GM21423 (cell line): ENCODE data around the gene ZMYND12.
A peak's percentile ranks its signal among the peaks of the same experiment; 100 is the strongest.

ENCODE experiments used
- ATAC-seq: cut with Tn5 transposase; IDR thresholded peaks from one replicate; pipeline ENCODE4 v1.9.1; 2021; ENCODE audit warnings: mild to moderate bottlenecking, moderate library complexity; ENCODE audit not compliant: unreplicated experiment

ZMYND12 gene

DNA sequence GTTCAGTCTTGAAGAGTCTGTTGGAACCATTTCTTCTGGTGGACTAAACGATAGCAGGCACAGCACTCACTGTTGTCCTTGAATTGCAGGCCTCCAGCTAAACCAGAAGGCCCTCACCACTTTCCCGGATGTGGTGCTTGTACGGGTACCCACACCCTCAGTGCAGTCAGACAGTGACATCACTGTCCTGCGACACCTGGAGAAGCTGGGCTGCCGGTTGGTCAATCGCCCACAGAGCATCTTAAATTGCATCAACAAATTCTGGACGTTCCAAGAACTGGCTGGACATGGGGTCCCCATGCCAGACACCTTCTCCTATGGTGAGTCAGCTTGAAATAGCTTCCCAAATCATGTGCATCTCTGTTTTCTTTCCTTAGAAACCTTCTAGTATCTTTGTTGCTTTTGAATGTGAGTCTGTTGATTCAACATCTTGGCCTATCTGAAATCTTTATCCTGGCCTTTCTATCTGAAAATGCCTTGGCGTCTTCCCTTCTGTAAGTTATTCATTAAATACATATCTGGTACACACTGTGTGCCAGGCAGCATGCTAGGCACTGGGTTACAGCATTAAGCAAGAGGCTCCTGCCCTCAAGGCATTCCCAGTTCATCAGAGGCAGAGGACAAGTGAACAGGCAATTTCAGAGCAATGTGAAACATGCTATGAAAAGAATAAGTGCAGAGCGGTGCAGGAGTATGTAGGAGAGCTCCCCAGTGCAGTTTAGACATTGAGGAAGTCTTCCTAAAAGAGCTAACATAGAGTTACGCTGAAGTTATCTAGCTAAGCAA, 56.3 kb downstream of the ZMYND12 start:
- no peak for ATAC-seq

DNA sequence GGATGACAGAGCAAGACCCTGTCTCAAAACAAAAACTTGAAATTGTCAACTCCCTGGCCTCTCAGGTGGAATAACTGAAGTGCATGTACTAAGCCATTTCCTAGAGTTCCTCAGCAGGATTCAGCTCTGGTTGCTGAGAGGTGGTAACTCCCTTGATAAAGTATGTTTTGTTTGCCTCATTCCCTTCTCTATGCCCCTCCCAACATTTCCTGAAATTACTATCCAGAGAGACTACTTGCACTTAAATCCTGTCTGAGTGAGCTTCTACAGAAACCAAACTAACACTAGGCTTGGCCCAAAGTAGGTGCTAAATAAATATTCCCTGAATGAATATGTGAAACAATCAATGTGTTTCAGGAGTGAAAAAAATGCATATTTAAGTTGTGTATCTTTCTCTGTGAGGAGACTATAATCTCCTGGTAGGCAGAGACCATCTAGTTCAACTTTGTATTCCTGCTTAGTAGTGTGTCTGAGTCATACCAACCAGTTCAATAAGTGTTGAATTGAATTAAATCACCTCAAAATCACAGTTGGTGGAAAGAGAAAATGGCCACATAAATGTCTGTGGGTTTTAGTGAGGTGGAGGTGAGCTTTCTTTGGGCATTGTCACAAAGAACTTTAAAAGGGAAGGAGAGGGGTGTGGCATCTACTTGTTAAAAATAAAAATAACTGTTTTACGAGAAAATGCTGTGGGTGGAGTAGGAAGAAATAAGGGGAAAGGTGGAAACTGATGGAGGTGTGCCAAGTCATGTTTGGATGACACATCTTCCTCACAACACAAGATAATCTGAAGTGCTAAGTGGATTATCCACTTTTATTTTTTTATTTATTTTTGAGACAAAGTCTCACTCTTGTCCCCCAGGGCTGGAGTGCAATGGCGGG, 62.6 kb downstream of the ZMYND12 start:
- ATAC-seq = no peak

DNA sequence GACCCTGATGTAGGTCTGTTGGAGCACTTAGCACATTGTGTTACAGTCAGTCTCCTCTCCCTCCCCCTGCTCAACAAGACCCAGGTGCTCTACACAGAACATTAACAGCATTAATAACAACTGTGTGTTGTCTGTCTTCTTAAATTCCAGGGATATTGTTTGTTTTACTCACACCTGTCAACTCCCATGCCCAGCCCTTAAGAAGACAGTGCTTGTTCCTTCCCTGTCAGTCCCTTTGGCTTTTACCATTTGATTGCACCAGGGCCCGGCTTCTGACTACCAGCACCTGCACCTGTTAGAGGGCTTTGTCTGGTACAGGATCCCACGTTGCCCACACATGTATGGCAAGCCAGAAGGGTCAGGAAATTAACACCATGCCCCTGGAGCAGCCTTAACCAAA, 63.6 kb downstream of the ZMYND12 start:
- no peak for ATAC-seq

DNA sequence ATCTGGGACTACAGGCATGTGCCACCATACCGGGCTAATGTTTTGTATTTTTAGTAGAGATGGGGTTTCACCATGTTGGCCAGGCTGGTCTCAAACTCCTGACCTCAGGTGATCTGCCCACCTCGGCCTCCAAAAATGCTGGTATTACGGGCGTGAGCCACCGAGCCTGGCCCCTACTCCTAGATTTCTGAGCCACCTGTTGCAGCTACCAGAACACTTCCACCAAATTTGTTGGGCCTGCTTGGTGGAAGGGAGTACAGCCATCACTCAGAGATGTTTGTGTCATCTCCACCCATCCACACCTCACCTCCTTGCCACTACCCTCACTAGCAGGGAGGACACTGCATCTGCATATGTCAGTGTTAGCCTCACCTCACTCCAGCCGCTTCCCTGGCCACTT, 69.8 kb downstream of the ZMYND12 start:
- ATAC-seq = no peak

DNA sequence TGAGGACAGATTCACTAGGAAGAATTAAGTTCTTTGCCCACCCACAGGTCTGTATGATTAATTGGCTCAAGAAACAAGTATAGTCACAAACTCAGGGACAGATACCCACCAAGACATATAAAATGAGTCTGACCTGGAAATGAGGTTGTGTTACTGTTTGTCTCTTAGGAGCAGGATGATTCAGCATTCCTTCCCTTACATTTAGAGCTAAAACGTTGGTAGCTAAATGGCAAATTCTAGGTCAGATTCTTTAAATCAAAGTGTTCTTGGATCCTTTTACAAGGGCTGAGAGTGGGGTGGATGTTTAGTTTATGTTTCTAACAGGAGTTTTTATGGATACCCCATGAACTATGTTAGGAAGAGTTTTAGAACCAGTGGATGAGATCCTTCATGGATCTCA, 70.5 kb downstream of the ZMYND12 start:
- no peak for ATAC-seq

DNA sequence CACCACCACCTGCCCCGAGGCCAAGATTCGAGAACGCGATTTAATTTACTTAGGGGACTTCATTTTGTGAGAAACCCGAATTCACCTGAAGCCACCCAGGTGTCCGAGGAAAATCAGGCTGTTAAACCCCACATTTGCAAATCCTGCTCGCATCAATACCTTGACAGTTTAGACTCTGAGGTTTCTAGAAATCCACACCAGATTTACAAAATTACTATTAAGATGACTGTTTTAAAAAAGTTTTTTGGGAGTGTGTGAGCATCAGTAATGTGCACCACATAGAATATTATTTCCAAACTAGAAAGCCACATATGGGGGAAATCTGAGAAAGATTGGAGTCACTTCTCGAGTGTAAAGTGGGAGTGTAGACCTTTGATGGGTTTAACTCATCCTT, 74.5 kb downstream of the ZMYND12 start:
- no peak for ATAC-seq

DNA sequence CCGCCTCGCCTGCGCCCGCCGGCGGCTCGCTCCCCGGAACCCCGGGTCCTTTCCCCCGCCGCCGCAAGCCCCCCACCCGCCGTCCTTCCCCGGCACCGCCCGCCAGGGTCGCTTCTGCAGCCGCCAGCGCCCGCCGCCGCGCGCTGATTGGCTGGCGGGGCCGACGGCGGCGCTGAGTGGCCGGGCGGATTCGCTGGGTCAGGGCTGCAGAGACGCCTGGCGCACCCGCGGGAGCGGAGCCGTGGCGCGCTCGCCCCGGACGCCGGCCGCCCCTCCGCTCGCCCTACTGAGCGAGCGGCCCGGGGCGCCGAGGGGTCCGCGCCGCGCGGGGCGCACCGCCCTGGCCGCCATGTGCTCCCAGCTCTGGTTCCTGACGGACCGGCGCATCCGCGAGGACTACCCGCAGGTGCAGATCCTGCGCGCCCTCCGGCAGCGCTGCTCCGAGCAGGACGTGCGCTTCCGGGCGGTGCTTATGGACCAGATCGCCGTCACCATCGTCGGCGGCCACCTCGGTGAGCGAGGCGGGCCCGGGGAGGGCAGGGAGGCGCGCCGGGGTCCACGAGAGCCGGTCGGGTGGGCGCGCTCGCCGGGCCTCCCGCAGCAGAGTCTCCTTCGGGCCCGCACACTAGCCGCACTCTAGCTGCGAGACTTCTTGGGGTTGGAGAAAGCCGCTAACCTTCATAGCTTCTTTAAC, 75.1 kb downstream of the ZMYND12 start, which contains the start of gene RIMKLA:
Gene RIMKLA (plus strand): TSS at position 207 of the 694 bp plus-strand sequence. CDS start 143 bp downstream, at position 350.
- peak; percentile 92 for ATAC-seq
